Omental fat pad (tissue), 4 donors: ENCODE measurements around the gene METTL5. TPM values are rescaled to one million over a fixed set of nuclear protein-coding genes. Genes with fewer than 3 reads are reported as not detected.

Experiments used
- ATAC-seq: fragments of 150-250 bp; one replicate; pipeline ENCODE4 v1.9.1; 2016; ENCODE audit warnings: mild to moderate bottlenecking, moderate library complexity; ENCODE audit not compliant: low FRiP score
- DNase-seq: peaks from one replicate; pipeline ENCODE4 v3.0.0-alpha.2; 2019; ENCODE audit warnings: low spot score
- total RNA-seq, 4 donors: library from RNA; depleted of rRNA; stranded (reverse); fragments of >200 nt; gene quantifications; one replicate each; pipeline ENCODE4 v1.1.0, GENCODE V29; 2016
- TF ChIP-seq, protein P1 (sequence below), 3 donors: fragments of 450-650 bp; IDR thresholded peaks; one replicate each; pipeline ENCODE4 v1.5.1; 2016 to 2017; ENCODE audit warnings: antibody characterized with exemption in 3 of 3, mild to moderate bottlenecking in 3 of 3, moderate library complexity in 2 of 3

Gene METTL5
- total RNA-seq, 4 donors from 2014 or later: 27.4 to 63.2 (median 39.0) TPM

DNA sequence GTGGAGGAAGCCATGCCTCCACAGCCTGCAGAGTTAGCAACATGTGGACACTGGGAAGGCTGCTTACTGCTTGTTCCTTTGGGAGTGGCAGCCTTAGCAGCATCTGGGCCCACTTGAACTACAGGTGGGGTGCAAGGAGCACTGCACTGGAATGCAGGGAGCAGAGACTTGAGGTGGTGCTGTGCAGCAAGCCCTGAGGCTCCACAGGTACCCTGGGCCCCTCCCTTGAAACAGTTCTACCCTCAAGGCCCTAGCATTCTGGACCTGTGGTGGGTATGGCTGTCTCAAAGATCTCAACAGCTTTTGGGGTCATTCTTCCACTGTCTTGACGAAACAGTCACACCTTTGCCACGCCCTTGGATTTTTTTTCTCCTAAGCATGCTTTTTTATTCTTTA is 16.0 kb upstream of the METTL5 start:
- TF ChIP-seq, protein P1, sequence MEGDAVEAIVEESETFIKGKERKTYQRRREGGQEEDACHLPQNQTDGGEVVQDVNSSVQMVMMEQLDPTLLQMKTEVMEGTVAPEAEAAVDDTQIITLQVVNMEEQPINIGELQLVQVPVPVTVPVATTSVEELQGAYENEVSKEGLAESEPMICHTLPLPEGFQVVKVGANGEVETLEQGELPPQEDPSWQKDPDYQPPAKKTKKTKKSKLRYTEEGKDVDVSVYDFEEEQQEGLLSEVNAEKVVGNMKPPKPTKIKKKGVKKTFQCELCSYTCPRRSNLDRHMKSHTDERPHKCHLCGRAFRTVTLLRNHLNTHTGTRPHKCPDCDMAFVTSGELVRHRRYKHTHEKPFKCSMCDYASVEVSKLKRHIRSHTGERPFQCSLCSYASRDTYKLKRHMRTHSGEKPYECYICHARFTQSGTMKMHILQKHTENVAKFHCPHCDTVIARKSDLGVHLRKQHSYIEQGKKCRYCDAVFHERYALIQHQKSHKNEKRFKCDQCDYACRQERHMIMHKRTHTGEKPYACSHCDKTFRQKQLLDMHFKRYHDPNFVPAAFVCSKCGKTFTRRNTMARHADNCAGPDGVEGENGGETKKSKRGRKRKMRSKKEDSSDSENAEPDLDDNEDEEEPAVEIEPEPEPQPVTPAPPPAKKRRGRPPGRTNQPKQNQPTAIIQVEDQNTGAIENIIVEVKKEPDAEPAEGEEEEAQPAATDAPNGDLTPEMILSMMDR (IDR thresholded peaks at IDR 0.05): no peak
- ATAC-seq (no peak), DNase-seq (no peak)

DNA sequence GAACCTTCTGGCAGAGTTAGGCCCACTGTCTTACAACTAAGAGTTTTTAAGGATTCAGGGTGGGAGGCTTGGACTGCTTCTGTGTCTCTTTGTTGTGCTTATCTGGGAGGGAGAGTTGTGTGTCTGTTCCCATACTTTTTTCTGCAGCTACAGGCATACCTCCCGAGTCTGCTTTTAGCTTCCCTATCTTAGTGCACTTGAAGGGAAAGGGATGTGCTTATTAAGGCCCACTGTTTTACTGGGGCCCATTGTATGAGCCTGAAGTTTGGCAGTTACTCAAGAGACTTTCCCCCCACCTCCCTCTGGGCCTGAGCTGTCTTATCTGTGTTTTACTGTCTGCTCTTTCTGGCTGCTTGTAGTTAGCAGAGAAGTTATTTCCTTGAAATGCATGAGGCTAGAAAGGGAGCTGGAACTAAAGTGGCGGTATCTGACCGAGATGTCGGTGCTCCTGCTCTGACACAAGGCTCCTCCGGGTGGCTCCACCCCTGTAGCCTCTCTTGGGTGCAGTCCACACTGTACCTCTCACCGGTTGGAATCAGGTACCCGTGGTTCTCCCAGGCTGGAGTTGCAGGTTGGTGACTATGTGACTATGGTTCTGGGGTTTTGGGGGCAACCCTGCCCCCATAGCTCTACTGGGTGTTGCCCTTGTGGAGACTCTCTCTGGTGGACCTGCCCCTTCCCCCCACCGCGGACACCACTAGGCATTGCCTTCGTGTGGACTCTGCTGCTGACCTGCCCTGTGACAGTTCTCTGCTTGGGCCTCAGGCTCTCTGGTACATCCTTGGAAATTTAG is 15.4 kb upstream of the METTL5 start:
- DNase-seq (no peak), ATAC-seq (no peak)
- TF ChIP-seq, protein P1 (IDR thresholded peaks at IDR 0.05): no peak

DNA sequence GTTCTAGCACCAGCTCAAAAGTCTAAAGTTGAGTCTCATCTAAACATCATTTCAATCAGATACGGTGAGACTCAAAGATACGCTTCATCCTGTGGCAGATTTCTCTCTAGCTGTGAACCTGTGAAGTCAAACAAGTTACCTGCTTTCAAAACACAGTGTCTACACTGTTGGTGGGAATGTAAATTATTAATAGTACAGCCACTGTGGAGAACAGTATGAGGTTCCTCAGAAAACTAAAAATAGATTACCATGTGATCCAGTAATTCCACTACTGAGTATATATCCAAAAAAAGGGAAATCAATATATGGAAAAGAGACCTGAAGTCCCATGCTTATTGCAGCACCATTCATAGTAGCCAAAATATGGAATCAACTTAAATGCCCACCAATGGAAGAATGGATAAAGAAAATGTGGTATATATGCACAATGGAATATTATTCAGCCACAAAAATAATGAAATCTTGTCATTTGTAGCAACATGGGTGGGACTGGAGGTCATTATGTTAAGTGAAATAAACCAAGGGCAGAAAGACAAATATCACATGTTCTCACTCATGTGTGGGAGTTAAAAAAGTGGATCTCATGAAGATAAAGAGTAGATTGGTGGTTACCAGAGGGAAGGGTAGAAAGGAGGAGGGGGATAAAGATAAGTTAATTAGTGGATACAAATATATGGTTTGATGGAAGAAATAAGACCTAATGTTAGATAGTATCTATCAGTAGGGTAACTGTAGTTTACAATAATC is 14.2 kb upstream of the METTL5 start:
- TF ChIP-seq, protein P1 (IDR thresholded peaks at IDR 0.05): no peak
- DNase-seq (no peak), ATAC-seq (no peak)

DNA sequence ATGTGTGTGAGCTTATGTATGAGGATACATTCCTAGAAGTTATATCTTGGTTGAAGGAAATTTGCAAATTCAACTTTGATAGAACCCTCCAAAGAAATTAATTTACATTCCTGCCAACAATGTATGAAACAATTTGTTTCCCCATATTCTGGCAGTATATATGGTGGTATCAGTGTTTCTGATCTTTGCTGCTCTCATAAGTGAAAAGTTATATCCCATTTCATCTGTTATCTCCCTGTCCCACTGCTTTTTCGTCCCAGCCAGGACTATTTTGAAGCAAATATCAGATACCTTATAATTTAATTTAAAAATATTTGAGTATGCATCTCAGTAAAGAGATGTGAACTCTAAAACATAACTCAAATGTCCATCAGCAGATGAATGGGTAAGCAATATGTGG is 9.7 kb upstream of the METTL5 start:
- no peak for ATAC-seq
- TF ChIP-seq, protein P1 (IDR thresholded peaks at IDR 0.05): no peak
- DNase-seq: no peak

DNA sequence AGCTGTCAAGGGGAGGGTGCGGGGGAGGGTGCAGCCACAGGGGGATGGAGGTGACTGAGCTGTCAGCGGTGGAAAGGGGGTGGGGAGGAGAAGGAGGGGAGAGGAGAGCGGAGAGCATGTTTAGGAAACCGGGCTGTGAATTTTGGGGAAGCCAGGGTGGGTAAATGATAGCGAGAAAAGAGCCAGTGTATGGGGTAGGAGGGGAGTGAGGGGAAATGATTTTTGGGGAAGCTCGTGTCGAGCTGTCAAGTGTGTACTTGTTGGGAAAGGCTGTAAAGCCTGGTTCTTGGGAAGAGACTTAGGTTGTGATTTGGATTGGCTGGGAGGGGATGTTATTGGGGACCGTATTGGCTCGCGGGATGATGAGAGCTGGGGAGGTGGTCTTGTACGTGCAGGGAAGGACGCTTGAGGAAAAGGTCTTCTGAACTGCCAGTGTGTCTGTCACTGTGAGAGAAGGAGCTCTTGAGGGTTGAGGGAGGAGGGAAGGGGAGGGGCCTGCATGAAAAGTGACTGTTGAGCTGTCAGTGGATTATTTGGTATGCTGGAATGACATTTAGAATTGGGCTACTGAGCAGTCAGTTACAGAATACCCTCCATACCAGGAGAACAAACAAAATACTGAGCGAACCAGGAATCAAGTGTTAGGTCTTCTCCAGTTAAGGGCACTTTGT is 3.6 kb upstream of the METTL5 start:
- DNase-seq (no peak), ATAC-seq (peak; percentile 25)
- TF ChIP-seq, protein P1 (IDR thresholded peaks at IDR 0.05): no peak

DNA sequence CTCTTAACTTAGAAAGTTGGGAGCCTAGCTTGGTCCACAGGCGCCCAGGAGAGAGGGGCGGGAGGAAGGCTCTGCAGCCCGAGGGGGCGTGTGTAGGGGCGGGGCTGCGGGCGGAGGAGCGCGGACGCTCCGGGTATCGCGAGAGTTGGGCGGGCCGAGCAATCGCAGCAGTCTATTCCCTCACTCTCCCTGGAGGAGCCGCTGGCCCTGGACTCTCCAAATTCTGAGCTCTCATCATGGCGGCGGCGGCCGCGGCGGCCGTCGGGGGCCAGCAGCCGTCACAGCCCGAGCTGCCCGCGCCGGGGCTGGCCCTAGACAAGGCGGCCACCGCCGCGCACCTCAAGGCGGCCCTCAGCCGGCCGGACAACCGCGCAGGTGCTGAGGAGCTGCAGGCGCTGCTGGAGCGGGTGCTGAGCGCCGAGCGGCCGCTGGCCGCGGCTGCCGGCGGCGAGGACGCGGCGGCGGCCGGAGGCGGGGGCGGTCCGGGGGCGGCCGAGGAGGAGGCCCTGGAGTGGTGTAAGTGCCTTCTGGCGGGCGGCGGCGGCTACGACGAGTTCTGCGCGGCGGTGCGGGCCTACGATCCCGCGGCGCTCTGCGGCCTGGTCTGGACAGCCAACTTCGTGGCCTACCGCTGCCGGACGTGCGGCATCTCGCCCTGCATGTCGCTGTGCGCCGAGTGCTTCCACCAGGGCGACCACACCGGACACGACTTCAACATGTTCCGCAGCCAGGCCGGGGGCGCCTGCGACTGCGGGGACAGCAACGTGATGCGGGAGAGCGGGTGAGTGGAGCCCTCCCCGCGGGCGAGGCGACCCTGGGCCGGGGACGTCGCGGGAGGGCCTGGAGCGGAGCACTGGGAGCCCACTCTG is 2.8 kb upstream of the METTL5 start, which contains the start of gene UBR3:
TSS of gene UBR3 (plus strand) at position 183 of the 869 bp plus-strand sequence. CDS start at position 237, 54 bp downstream.
- ATAC-seq (peak; percentile 91), DNase-seq (peak; percentile 74)
- TF ChIP-seq, protein P1 (IDR thresholded peaks at IDR 0.05): no peak
